GM23338 (cell line): ENCODE data around the gene UNC5A.

ENCODE experiments used
- CREB1 ChIP-seq: fragments of 250-450 bp; sonication (Bioruptor Pico); IDR thresholded peaks from 2 replicates; pipeline ENCODE4 v1.5.0; 2020; ENCODE audit warnings: low read depth, mild to moderate bottlenecking, moderate library complexity
- ETS1 ChIP-seq: IDR thresholded peaks from 2 replicates; pipeline ENCODE4 v1.6.1; 2016; ENCODE audit warnings: antibody characterized with exemption
- EZH2 ChIP-seq: fragments of 200-600 bp; sonication (generic); IDR thresholded peaks from one replicate; pipeline ENCODE4 v1.8.0; 2017; ENCODE audit warnings: antibody characterized with exemption, mild to moderate bottlenecking, low read depth; ENCODE audit not compliant: unreplicated experiment
- EZH2phosphoT487 ChIP-seq: fragments of 200-600 bp; sonication (generic); IDR thresholded peaks from one replicate; pipeline ENCODE4 v1.8.1; 2018; ENCODE audit warnings: antibody characterized with exemption; ENCODE audit not compliant: unreplicated experiment
- JUNB ChIP-seq: IDR thresholded peaks from one replicate; pipeline ENCODE4 v1.6.1; 2016; ENCODE audit warnings: antibody characterized with exemption; ENCODE audit not compliant: unreplicated experiment
- NANOG ChIP-seq: IDR thresholded peaks from 2 replicates; pipeline ENCODE4 v1.6.1; 2016; ENCODE audit warnings: antibody characterized with exemption, borderline replicate concordance
- POLR2AphosphoS5 ChIP-seq: IDR thresholded peaks from 2 replicates; pipeline ENCODE4 v1.6.1; 2016; ENCODE audit warnings: antibody characterized with exemption, low read depth
- REST ChIP-seq: IDR thresholded peaks from one replicate; pipeline ENCODE4 v1.6.1; 2018; ENCODE audit warnings: antibody characterized with exemption; ENCODE audit not compliant: unreplicated experiment
- STAT1 ChIP-seq: IDR thresholded peaks from one replicate; pipeline ENCODE4 v1.6.1; 2016; ENCODE audit warnings: antibody characterized with exemption; ENCODE audit not compliant: unreplicated experiment
- ZNF114 ChIP-seq: fragments of 250-450 bp; sonication (Bioruptor Pico); IDR thresholded peaks from 2 replicates; pipeline ENCODE4 v1.5.0; 2020; ENCODE audit warnings: mild to moderate bottlenecking, moderate library complexity
- ZNF331 ChIP-seq: fragments of 250-450 bp; sonication (Bioruptor Pico); IDR thresholded peaks from 2 replicates; pipeline ENCODE4 v1.5.0; 2020; ENCODE audit warnings: low read depth, mild to moderate bottlenecking, moderate library complexity
- TF ChIP-seq, protein P1 (sequence below), 2 experiments: fragments of 200-600 bp in 1 of 2; sonication (generic) in 1 of 2; conservative IDR thresholded peaks; 2 replicates each; pipeline versions ENCODE4 v1.5.1 to v1.6.1; 2016 to 2017; ENCODE audit warnings: antibody characterized with exemption in 2 of 2, low read depth in 2 of 2, mild to moderate bottlenecking in 2 of 2, moderate library complexity in 1 of 2
- TF ChIP-seq, protein P2 (sequence below): fragments of 250-450 bp; sonication (Bioruptor Pico); IDR thresholded peaks from 2 replicates; pipeline ENCODE4 v1.5.0; 2020; ENCODE audit warnings: mild to moderate bottlenecking, moderate library complexity

GRCh38 chr5:176821441-176821840 lies 11.1 kb downstream of the UNC5A start:
- TF ChIP-seq ZNF331 (no peak), EZH2 (no peak), POLR2AphosphoS5 (no peak), REST (no peak), ETS1 (no peak), EZH2phosphoT487 (no peak), CREB1 (no peak), STAT1 (no peak), JUNB (no peak), NANOG (no peak), ZNF114 (CRISPR knock-in tag) (no peak)
- TF ChIP-seq, protein P1, sequence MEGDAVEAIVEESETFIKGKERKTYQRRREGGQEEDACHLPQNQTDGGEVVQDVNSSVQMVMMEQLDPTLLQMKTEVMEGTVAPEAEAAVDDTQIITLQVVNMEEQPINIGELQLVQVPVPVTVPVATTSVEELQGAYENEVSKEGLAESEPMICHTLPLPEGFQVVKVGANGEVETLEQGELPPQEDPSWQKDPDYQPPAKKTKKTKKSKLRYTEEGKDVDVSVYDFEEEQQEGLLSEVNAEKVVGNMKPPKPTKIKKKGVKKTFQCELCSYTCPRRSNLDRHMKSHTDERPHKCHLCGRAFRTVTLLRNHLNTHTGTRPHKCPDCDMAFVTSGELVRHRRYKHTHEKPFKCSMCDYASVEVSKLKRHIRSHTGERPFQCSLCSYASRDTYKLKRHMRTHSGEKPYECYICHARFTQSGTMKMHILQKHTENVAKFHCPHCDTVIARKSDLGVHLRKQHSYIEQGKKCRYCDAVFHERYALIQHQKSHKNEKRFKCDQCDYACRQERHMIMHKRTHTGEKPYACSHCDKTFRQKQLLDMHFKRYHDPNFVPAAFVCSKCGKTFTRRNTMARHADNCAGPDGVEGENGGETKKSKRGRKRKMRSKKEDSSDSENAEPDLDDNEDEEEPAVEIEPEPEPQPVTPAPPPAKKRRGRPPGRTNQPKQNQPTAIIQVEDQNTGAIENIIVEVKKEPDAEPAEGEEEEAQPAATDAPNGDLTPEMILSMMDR (conservative IDR thresholded peaks at IDR 0.05; ENCODE audit: low read depth in 2 of 2) = no peak
- TF ChIP-seq, protein P2, sequence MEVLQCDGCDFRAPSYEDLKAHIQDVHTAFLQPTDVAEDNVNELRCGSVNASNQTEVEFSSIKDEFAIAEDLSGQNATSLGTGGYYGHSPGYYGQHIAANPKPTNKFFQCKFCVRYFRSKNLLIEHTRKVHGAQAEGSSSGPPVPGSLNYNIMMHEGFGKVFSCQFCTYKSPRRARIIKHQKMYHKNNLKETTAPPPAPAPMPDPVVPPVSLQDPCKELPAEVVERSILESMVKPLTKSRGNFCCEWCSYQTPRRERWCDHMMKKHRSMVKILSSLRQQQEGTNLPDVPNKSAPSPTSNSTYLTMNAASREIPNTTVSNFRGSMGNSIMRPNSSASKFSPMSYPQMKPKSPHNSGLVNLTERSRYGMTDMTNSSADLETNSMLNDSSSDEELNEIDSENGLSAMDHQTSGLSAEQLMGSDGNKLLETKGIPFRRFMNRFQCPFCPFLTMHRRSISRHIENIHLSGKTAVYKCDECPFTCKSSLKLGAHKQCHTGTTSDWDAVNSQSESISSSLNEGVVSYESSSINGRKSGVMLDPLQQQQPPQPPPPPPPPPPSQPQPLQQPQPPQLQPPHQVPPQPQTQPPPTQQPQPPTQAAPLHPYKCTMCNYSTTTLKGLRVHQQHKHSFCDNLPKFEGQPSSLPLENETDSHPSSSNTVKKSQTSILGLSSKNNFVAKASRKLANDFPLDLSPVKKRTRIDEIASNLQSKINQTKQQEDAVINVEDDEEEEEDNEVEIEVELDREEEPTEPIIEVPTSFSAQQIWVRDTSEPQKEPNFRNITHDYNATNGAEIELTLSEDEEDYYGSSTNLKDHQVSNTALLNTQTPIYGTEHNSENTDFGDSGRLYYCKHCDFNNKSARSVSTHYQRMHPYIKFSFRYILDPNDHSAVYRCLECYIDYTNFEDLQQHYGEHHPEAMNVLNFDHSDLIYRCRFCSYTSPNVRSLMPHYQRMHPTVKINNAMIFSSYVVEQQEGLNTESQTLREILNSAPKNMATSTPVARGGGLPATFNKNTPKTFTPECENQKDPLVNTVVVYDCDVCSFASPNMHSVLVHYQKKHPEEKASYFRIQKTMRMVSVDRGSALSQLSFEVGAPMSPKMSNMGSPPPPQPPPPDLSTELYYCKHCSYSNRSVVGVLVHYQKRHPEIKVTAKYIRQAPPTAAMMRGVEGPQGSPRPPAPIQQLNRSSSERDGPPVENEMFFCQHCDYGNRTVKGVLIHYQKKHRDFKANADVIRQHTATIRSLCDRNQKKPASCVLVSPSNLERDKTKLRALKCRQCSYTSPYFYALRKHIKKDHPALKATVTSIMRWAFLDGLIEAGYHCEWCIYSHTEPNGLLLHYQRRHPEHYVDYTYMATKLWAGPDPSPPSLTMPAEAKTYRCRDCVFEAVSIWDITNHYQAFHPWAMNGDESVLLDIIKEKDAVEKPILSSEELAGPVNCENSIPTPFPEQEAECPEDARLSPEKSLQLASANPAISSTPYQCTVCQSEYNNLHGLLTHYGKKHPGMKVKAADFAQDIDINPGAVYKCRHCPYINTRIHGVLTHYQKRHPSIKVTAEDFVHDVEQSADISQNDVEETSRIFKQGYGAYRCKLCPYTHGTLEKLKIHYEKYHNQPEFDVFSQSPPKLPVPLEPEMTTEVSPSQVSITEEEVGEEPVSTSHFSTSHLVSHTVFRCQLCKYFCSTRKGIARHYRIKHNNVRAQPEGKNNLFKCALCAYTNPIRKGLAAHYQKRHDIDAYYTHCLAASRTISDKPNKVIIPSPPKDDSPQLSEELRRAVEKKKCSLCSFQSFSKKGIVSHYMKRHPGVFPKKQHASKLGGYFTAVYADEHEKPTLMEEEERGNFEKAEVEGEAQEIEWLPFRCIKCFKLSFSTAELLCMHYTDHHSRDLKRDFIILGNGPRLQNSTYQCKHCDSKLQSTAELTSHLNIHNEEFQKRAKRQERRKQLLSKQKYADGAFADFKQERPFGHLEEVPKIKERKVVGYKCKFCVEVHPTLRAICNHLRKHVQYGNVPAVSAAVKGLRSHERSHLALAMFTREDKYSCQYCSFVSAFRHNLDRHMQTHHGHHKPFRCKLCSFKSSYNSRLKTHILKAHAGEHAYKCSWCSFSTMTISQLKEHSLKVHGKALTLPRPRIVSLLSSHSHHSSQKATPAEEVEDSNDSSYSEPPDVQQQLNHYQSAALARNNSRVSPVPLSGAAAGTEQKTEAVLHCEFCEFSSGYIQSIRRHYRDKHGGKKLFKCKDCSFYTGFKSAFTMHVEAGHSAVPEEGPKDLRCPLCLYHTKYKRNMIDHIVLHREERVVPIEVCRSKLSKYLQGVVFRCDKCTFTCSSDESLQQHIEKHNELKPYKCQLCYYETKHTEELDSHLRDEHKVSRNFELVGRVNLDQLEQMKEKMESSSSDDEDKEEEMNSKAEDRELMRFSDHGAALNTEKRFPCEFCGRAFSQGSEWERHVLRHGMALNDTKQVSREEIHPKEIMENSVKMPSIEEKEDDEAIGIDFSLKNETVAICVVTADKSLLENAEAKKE (CRISPR knock-in tag) = no peak
